ENCODE results near the gene MARCKSL1. TPM values are rescaled to one million over a fixed set of nuclear protein-coding genes. Genes with fewer than 3 reads are reported as not detected.

Gene MARCKSL1
- total and polyA plus RNA-seq, 11 donors = 6.8 to 44.0 (median 12.1) TPM

GRCh38 chr1:32352831-32353383 is 16.9 kb upstream of the MARCKSL1 start:
- Histone ChIP-seq H3K27me3 (no peaks in the 10 kb centered on the region), H3K4me3 (peak overlapping the region in 5 of 12 donors; percentile 70 to 88 (median 78)), H3K27ac (peak overlapping the region; percentile 80 to 99 (median 94)), H3K9me3 (peaks cover 0 to 4% (median 0%) of the 10 kb centered on the region in 12 donors), H3K4me1 (peaks cover 0 to 59% (median 35%) of the 10 kb centered on the region in 12 donors), H3K36me3 (no peaks in the 10 kb centered on the region)
- intact Hi-C loops (cut with DNase I) = loop anchor here in 1 of 10 donors (5.0 kb wide), 1 partner anchor 39 kb away; the partner anchor contains the start of gene BSDC1
- ATAC-seq = no peak
- WGBS, 4 donors = 67 to 83% (median 73%) methylated on average over 1 to 2 of the region's 2 CpGs
- TF ChIP-seq POLR2A (IDR thresholded peaks at IDR 0.05) = no peak
- TF ChIP-seq CTCF (IDR thresholded peaks at IDR 0.05) = no peak
- peak in 1 of 5 donors; percentile 54 for DNase-seq

GRCh38 chr1:32352239-32352745 is 16.3 kb upstream of the MARCKSL1 start:
- 37 to 54% (median 38%) methylated on average over 5 to 8 of the region's 8 CpGs for WGBS, 4 donors
- Histone ChIP-seq H3K9me3 (peaks cover 0 to 4% (median 0%) of the 10 kb centered on the region in 12 donors), H3K4me3 (peak overlapping the region; percentile 63 to 96 (median 76)), H3K4me1 (peaks cover 0 to 59% (median 35%) of the 10 kb centered on the region in 12 donors), H3K27me3 (no peaks in the 10 kb centered on the region), H3K27ac (peak overlapping the region; percentile 80 to 99 (median 94)), H3K36me3 (no peaks in the 10 kb centered on the region)
- TF ChIP-seq POLR2A (IDR thresholded peaks at IDR 0.05) (no peak), CTCF (IDR thresholded peaks at IDR 0.05) (no peak)
- DNase-seq (no peak), ATAC-seq (no peak)
- intact Hi-C loops (cut with DNase I) = loop anchor here in 1 of 10 donors (5.0 kb wide), 1 partner anchor 40 kb away; the partner anchor contains the start of gene BSDC1

GRCh38 chr1:32351399-32352238 is 15.6 kb upstream of the MARCKSL1 start:
- H3K4me3 ChIP-seq = peak overlapping the region; percentile 63 to 96 (median 76)
- WGBS, 4 donors = 1 to 20% (median 1%) methylated on average over 2 to 75 of the region's 75 CpGs
- ATAC-seq (peak; percentile 87 to 94 (median 92)), DNase-seq (peak; percentile 96 to 97 (median 96))
- peak overlapping the region; percentile 80 to 99 (median 94) for H3K27ac ChIP-seq
- no peaks in the 10 kb centered on the region for H3K27me3 ChIP-seq
- H3K4me1 ChIP-seq = peaks cover 0 to 59% (median 35%) of the 10 kb centered on the region in 12 donors
- no peaks in the 10 kb centered on the region for H3K36me3 ChIP-seq
- peaks cover 0 to 4% (median 0%) of the 10 kb centered on the region in 12 donors for H3K9me3 ChIP-seq
- TF ChIP-seq POLR2A (IDR thresholded peaks at IDR 0.05) = peak; percentile 81 to 94
- peak in 2 of 12 donors; percentile 20 to 33 for TF ChIP-seq CTCF (IDR thresholded peaks at IDR 0.05)
- intact Hi-C loops (cut with DNase I) = loop anchor here in 2 of 10 donors (2.0 to 5.0 kb wide), 3 partner anchors 15 to 43 kb away; partner anchors contain the start of genes BSDC1 (in 2 of the 2) and MARCKSL1 (in 1 of the 2)
